DND-41 (cell line): Measurements from ENCODE around the gene VAMP4.
A peak's percentile ranks its signal among the peaks of the same experiment; 100 is the strongest.

Source experiments
- ATAC-seq: fragments of 200-7000 bp; cut with Tn5 transposase; 3 replicates; pipeline ENCODE4 v1.9.1; 2021; ENCODE audit warnings: low read depth; ENCODE audit not compliant: insufficient read depth
- DNase-seq: peaks from one replicate; pipeline ENCODE4 v3.0.0-alpha.2; 2020
- H2AFZ ChIP-seq: 2 replicates; pipeline ENCODE4 v1.6.0; 2012; ENCODE audit warnings: low read depth, low read length
- H3K27ac ChIP-seq: 2 replicates; pipeline ENCODE4 v1.5.1; 2012; ENCODE audit warnings: low read length, inconsistent platforms
- H3K27me3 ChIP-seq: fragments of 200-600 bp; sonication (generic); 2 replicates; pipeline ENCODE4 v1.6.0; 2012; ENCODE audit warnings: low read length, mild to moderate bottlenecking, inconsistent platforms; ENCODE audit not compliant: insufficient read depth, poor library complexity
- H3K36me3 ChIP-seq: 2 replicates; pipeline ENCODE4 v1.5.1; 2012; ENCODE audit warnings: low read length, inconsistent platforms; ENCODE audit not compliant: insufficient read depth
- H3K4me1 ChIP-seq: 2 replicates; pipeline ENCODE4 v1.5.1; 2012; ENCODE audit warnings: mild to moderate bottlenecking, low read length; ENCODE audit not compliant: insufficient read depth
- H3K4me2 ChIP-seq: 2 replicates; pipeline ENCODE4 v1.6.0; 2012; ENCODE audit warnings: mild to moderate bottlenecking, moderate library complexity, low read length, inconsistent platforms; ENCODE audit not compliant: insufficient read depth
- H3K4me3 ChIP-seq, 2 experiments: fragments of 200-600 bp in 1 of 2; shearing (Covaris generic) in 1 of 2; 2 replicates each; pipeline ENCODE4 v1.5.1; 2012 to 2016; ENCODE audit warnings: inconsistent platforms in 2 of 2, low read length in 2 of 2, mild to moderate bottlenecking in 2 of 2, low read depth in 1 of 2, moderate library complexity in 1 of 2
- H3K79me2 ChIP-seq: 2 replicates; pipeline ENCODE4 v1.6.0; 2012; ENCODE audit warnings: low read length, inconsistent platforms; ENCODE audit not compliant: insufficient read depth
- H3K9ac ChIP-seq: 2 replicates; pipeline ENCODE4 v1.6.0; 2012; ENCODE audit warnings: low read depth, mild to moderate bottlenecking, inconsistent platforms, low read length, moderate library complexity
- H3K9me3 ChIP-seq: 2 replicates; pipeline ENCODE4 v1.5.1; 2012; ENCODE audit warnings: low read length, moderate library complexity, mild to moderate bottlenecking, inconsistent platforms; ENCODE audit not compliant: insufficient read depth, severe bottlenecking
- H4K20me1 ChIP-seq: 2 replicates; pipeline ENCODE4 v1.6.0; 2012; ENCODE audit warnings: low read length; ENCODE audit not compliant: insufficient read depth
- CTCF ChIP-seq: IDR thresholded peaks from 2 replicates; pipeline ENCODE4 v1.5.1; 2012; ENCODE audit warnings: borderline replicate concordance, low read length, moderate library complexity, mild to moderate bottlenecking; ENCODE audit not compliant: poor library complexity, severe bottlenecking; ENCODE audit errors: extremely low read depth
- EZH2 ChIP-seq: IDR thresholded peaks from 3 replicates; pipeline ENCODE4 v1.6.1; 2012; ENCODE audit warnings: borderline replicate concordance, low read depth, mild to moderate bottlenecking, moderate library complexity, low read length, inconsistent platforms; ENCODE audit not compliant: severe bottlenecking

Gene VAMP4

GRCh38 chr1:171780583-171781175 is 38.8 kb upstream of the VAMP4 start:
- no peaks in the 10 kb centered on the region for H3K27me3 ChIP-seq
- DNase-seq (peak; percentile 31), ATAC-seq (no peak)
- peak overlapping the region; percentile 93 for H2AFZ ChIP-seq
- peaks cover 4% of the 10 kb centered on the region; the same call in 1 of the 2 replicates for H4K20me1 ChIP-seq
- H3K36me3 ChIP-seq = peaks cover 20% of the 10 kb centered on the region
- peak overlapping the region; percentile 72 for H3K9ac ChIP-seq
- H3K27ac ChIP-seq = peak overlapping the region; percentile 94
- H3K4me2 ChIP-seq = peak overlapping the region; percentile 79
- no peaks in the 10 kb centered on the region for H3K9me3 ChIP-seq
- peaks cover 40% of the 10 kb centered on the region for H3K79me2 ChIP-seq
- peak overlapping the region; percentile 40 to 64 for H3K4me3 ChIP-seq
- H3K4me1 ChIP-seq = peaks cover 47% of the 10 kb centered on the region
- no peak for TF ChIP-seq EZH2
- no peak for TF ChIP-seq CTCF

GRCh38 chr1:171772312-171772711 is 30.4 kb upstream of the VAMP4 start:
- ATAC-seq (no peak), DNase-seq (no peak)
- Histone ChIP-seq H3K4me3 (no peak overlapping the region), H3K27ac (no peak overlapping the region), H3K4me2 (no peak overlapping the region), H4K20me1 (no peaks in the 10 kb centered on the region), H3K9ac (no peak overlapping the region), H3K27me3 (no peaks in the 10 kb centered on the region), H3K4me1 (no peaks in the 10 kb centered on the region), H3K9me3 (no peaks in the 10 kb centered on the region), H3K36me3 (no peaks in the 10 kb centered on the region), H3K79me2 (no peaks in the 10 kb centered on the region), H2AFZ (no peak overlapping the region)
- TF ChIP-seq EZH2 (no peak), CTCF (no peak)

- Histone ChIP-seq H3K79me2 (no peaks in the 10 kb centered on the region), H4K20me1 (no peaks in the 10 kb centered on the region), H3K4me1 (no peaks in the 10 kb centered on the region), H3K27ac (no peak overlapping the region), H2AFZ (no peak overlapping the region), H3K4me3 (no peak overlapping the region), H3K36me3 (no peaks in the 10 kb centered on the region), H3K9ac (no peak overlapping the region), H3K9me3 (no peaks in the 10 kb centered on the region), H3K4me2 (no peak overlapping the region), H3K27me3 (peaks cover under 1% of the 10 kb centered on the region)
- TF ChIP-seq CTCF (no peak), EZH2 (no peak)
- no peak for DNase-seq
- no peak for ATAC-seq
Observed at GRCh38 chr1:171769754-171770153, 27.9 kb upstream of the VAMP4 start.
